GM19438 (cell line): Measurements from ENCODE around the gene EED.
"Not testable (repeated sequence)": the region's sequence is repeated elsewhere in the genome, so short reads cannot be mapped to it uniquely, and the experiment has no call there.

Source experiments
- ATAC-seq: cut with Tn5 transposase; IDR thresholded peaks from one replicate; pipeline ENCODE4 v1.9.1; 2021; ENCODE audit warnings: low read depth; ENCODE audit not compliant: unreplicated experiment

The EED gene

GRCh38 chr11:86218125-86219084 lies 26.1 kb upstream of the EED start:
- ATAC-seq, result peak; percentile 35

GRCh38 chr11:86219311-86220193 lies 25.0 kb upstream of the EED start:
- ATAC-seq, result peak; percentile 72

GRCh38 chr11:86220653-86221052 lies 23.9 kb upstream of the EED start:
- no peak for ATAC-seq

GRCh38 chr11:86222081-86222480 lies 22.5 kb upstream of the EED start:
- no peak for ATAC-seq

GRCh38 chr11:86224575-86224974 lies 20.0 kb upstream of the EED start:
- ATAC-seq, result not testable (repeated sequence)

GRCh38 chr11:86225344-86225743 lies 19.2 kb upstream of the EED start:
- not testable (repeated sequence) for ATAC-seq

- ATAC-seq, result no peak
Measured at GRCh38 chr11:86228269-86229038, 16.1 kb upstream of the EED start.

GRCh38 chr11:86229039-86229330 lies 15.6 kb upstream of the EED start:
- ATAC-seq, result not testable (repeated sequence)

GRCh38 chr11:86230179-86230804 lies 14.3 kb upstream of the EED start:
- no peak for ATAC-seq

GRCh38 chr11:86230921-86231434 lies 13.6 kb upstream of the EED start:
- no peak for ATAC-seq

GRCh38 chr11:86232556-86232955 lies 12.0 kb upstream of the EED start:
- no peak for ATAC-seq

GRCh38 chr11:86234831-86235461 lies 9.6 kb upstream of the EED start:
- no peak for ATAC-seq

GRCh38 chr11:86237267-86237804 lies 7.2 kb upstream of the EED start:
- ATAC-seq, result no peak

- ATAC-seq, result no peak
Measured at GRCh38 chr11:86240164-86240563, 4.4 kb upstream of the EED start.

- ATAC-seq, result no peak
Measured at GRCh38 chr11:86241956-86242535, 2.5 kb upstream of the EED start.

- no peak for ATAC-seq
Measured at GRCh38 chr11:86243396-86243795, 1.2 kb upstream of the EED start.

GRCh38 chr11:86244063-86244521 lies 461 bp upstream of the EED start:
- ATAC-seq, result peak; percentile 64

GRCh38 chr11:86245369-86246292 lies 1.1 kb downstream of the EED start:
- ATAC-seq, result no peak
